Prostate gland (tissue), 2 donors: Measurements from ENCODE around the gene COPS2.

Source experiments
- POLR2A ChIP-seq: fragments of 450-650 bp; IDR thresholded peaks from one replicate; pipeline ENCODE4 v1.6.1; 2016; ENCODE audit warnings: antibody characterized with exemption, mild to moderate bottlenecking
- POLR2AphosphoS5 ChIP-seq: sonication (generic); formaldehyde crosslinking; IDR thresholded peaks from one replicate; pipeline ENCODE4 v1.6.1; 2017; ENCODE audit warnings: antibody characterized with exemption
- TF ChIP-seq, protein P1 (sequence below), 4 experiments: fragments of 200-600 bp in 2 of 4; fragments of 450-650 bp in 2 of 4; sonication (generic) in 2 of 4; IDR thresholded peaks; 1 replicate in 3 of 4; 2 replicates in 1 of 4; pipeline ENCODE4 v1.5.1; 2016 to 2019; ENCODE audit warnings: antibody characterized with exemption in 4 of 4, mild to moderate bottlenecking in 2 of 4, moderate library complexity in 2 of 4

GRCh38 chr15:49148298-49148697 lies 7.1 kb downstream of the COPS2 start:
- no peak for TF ChIP-seq POLR2A
- TF ChIP-seq, protein P1, sequence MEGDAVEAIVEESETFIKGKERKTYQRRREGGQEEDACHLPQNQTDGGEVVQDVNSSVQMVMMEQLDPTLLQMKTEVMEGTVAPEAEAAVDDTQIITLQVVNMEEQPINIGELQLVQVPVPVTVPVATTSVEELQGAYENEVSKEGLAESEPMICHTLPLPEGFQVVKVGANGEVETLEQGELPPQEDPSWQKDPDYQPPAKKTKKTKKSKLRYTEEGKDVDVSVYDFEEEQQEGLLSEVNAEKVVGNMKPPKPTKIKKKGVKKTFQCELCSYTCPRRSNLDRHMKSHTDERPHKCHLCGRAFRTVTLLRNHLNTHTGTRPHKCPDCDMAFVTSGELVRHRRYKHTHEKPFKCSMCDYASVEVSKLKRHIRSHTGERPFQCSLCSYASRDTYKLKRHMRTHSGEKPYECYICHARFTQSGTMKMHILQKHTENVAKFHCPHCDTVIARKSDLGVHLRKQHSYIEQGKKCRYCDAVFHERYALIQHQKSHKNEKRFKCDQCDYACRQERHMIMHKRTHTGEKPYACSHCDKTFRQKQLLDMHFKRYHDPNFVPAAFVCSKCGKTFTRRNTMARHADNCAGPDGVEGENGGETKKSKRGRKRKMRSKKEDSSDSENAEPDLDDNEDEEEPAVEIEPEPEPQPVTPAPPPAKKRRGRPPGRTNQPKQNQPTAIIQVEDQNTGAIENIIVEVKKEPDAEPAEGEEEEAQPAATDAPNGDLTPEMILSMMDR (IDR thresholded peaks at IDR 0.05) = no peak
- TF ChIP-seq POLR2AphosphoS5 = no peak
